Activated CD4-positive, alpha-beta memory T cell treated with anti-CD3 and anti-CD28 coated beads, Interleukin-2, amount 10 ng/mL, durations not matched to agents 7 days and 5 days (primary cell): ENCODE results near the gene DNM3. TPM values are rescaled to one million over a fixed set of nuclear protein-coding genes. Genes with fewer than 3 reads are reported as not detected.

Experiments used
- CTCF ChIA-PET: fragments of 350-600 bp; sonication (Branson Sonifier 250); formaldehyde crosslinking; loops from one replicate; lab custom pipeline; 2021; ENCODE audit warnings: antibody characterized with exemption, inconsistent platforms; lab: Charles Lee
- POLR2A ChIA-PET: fragments of 350-600 bp; sonication (Branson Sonifier 250); formaldehyde crosslinking; loops from one replicate; lab custom pipeline; 2021; ENCODE audit warnings: antibody characterized with exemption; lab: Charles Lee
- DNase-seq: peaks from one replicate; pipeline ENCODE4 v3.0.0-alpha.2; 2020
- H3K27ac Mint-ChIP-seq: one replicate; pipeline ENCODE4 v1.8.0; 2021; ENCODE audit warnings: mild to moderate bottlenecking, mixed read lengths
- H3K27me3 Mint-ChIP-seq: one replicate; pipeline ENCODE4 v1.8.0; 2021; ENCODE audit warnings: mixed read lengths
- H3K36me3 Mint-ChIP-seq: one replicate; pipeline ENCODE4 v1.8.0; 2021; ENCODE audit warnings: low read depth, mixed read lengths
- H3K4me1 Mint-ChIP-seq: one replicate; pipeline ENCODE4 v1.8.0; 2021; ENCODE audit warnings: mixed read lengths
- H3K4me3 Mint-ChIP-seq: one replicate; pipeline ENCODE4 v1.8.0; 2021; ENCODE audit warnings: mild to moderate bottlenecking, mixed read lengths
- H3K9me3 Mint-ChIP-seq: one replicate; pipeline ENCODE4 v1.8.0; 2021; ENCODE audit warnings: mixed read lengths
- total RNA-seq, 2 experiments: library from RNA; stranded (reverse); gene quantifications; one replicate each; pipeline ENCODE4 v1.2.3, GENCODE V29; 2021

Gene DNM3
- total RNA-seq, 2 experiments from 2014 or later: 2.0 to 2.2 TPM

GRCh38 chr1:171941920-171942319, 100.6 kb downstream of the DNM3 start:
- Mint-ChIP-seq H3K36me3 (no peaks in the 10 kb centered on the region), H3K27me3 (no peaks in the 10 kb centered on the region), H3K9me3 (no peaks in the 10 kb centered on the region), H3K27ac (no peak overlapping the region), H3K4me1 (peaks cover 1% of the 10 kb centered on the region), H3K4me3 (no peak overlapping the region)
- ChIA-PET POLR2A (no interaction called here), CTCF (no interaction called here)
- no peak for DNase-seq

DNA sequence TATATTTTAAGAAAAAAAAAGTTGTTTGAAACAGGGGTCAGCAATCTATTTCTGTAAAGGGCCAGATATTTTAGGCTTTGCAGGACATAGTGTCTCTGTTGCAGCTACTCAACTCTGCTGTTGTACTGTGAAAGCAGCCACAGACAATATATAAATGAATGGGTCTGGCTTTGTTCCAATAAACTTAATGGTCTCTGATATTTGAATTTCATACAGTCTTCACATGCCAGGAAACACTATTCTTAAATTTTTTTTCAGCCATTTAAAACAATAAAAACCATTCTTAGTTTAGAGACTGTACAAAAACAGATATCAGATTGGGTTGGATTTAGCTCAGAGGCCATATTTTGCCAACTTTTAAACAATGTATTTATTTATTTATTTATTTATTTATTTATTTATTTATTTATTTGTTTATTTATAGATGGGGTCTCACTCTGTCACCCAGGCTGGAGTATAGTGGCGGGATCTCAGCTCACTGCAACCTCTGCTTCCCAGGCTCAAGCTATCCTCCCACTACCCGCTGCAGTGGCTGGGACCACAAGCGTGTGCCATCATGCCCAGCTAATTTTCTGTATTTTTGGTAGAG, 102.8 kb downstream of the DNM3 start:
- CTCF ChIA-PET: no interaction called here
- H3K36me3 Mint-ChIP-seq: no peaks in the 10 kb centered on the region
- no peaks in the 10 kb centered on the region for H3K9me3 Mint-ChIP-seq
- no peak overlapping the region for H3K27ac Mint-ChIP-seq
- no peaks in the 10 kb centered on the region for H3K4me1 Mint-ChIP-seq
- no peak for DNase-seq
- no peak overlapping the region for H3K4me3 Mint-ChIP-seq
- no peaks in the 10 kb centered on the region for H3K27me3 Mint-ChIP-seq
- POLR2A ChIA-PET: no interaction called here

DNA sequence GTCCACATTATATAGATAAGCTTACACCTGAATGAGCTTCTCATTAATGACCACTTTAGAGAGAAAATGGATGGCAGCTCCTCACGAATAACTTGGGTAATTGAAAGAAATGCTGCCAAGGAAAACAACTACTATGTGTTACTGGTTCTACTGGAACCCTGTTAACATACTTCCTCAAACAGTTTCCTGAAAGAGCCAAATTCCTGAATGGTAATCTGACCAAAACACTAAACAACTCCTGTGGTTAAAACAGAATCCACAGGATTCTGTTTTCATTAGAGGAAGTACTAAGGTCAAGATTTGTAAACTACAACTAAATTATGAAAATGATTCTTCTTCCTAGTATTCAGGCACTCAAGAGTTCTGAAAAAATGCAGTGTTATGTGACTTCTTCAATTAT, 107.2 kb downstream of the DNM3 start:
- POLR2A ChIA-PET: no interaction called here
- no peak overlapping the region for H3K27ac Mint-ChIP-seq
- no peaks in the 10 kb centered on the region for H3K36me3 Mint-ChIP-seq
- no peak overlapping the region for H3K4me3 Mint-ChIP-seq
- CTCF ChIA-PET: no interaction called here
- no peak for DNase-seq
- no peaks in the 10 kb centered on the region for H3K9me3 Mint-ChIP-seq
- H3K27me3 Mint-ChIP-seq: peaks cover 10% of the 10 kb centered on the region
- H3K4me1 Mint-ChIP-seq: no peaks in the 10 kb centered on the region

DNA sequence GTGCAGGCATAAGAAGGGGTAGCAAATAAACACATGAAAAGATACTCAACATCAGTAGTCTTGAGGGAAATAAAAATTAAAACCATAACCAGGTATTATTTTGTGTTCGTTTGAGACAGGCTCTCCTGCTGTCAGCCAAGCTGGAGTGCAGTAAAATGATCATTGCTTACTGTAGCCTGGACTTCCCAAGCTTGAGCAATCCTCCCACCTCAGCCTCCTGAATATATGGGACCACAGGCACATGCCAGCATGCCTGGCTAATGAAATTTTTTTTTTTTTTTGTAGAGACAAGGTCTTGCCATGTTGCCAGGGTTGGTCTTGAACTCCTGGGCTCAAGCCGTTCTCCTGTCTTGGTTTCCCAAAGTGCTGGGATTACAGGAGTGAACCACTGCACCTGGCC, 108.0 kb downstream of the DNM3 start:
- DNase-seq: no peak
- H3K4me3 Mint-ChIP-seq: no peak overlapping the region
- no peaks in the 10 kb centered on the region for H3K36me3 Mint-ChIP-seq
- ChIA-PET CTCF (no interaction called here), POLR2A (no interaction called here)
- no peaks in the 10 kb centered on the region for H3K4me1 Mint-ChIP-seq
- no peaks in the 10 kb centered on the region for H3K9me3 Mint-ChIP-seq
- peaks cover 14% of the 10 kb centered on the region for H3K27me3 Mint-ChIP-seq
- H3K27ac Mint-ChIP-seq: no peak overlapping the region

- CTCF ChIA-PET: no interaction called here
- Mint-ChIP-seq H3K27ac (no peak overlapping the region), H3K36me3 (no peaks in the 10 kb centered on the region), H3K27me3 (peaks cover 14% of the 10 kb centered on the region), H3K4me1 (no peaks in the 10 kb centered on the region), H3K4me3 (no peak overlapping the region), H3K9me3 (no peaks in the 10 kb centered on the region)
- no peak for DNase-seq
- POLR2A ChIA-PET: no interaction called here
Observed at GRCh38 chr1:171953835-171954234, 112.5 kb downstream of the DNM3 start.

GRCh38 chr1:171954361-171954760, 113.1 kb downstream of the DNM3 start:
- Mint-ChIP-seq H3K4me3 (no peak overlapping the region), H3K9me3 (no peaks in the 10 kb centered on the region), H3K27me3 (peaks cover 14% of the 10 kb centered on the region), H3K4me1 (no peaks in the 10 kb centered on the region), H3K27ac (no peak overlapping the region), H3K36me3 (no peaks in the 10 kb centered on the region)
- no peak for DNase-seq
- POLR2A ChIA-PET: no interaction called here
- CTCF ChIA-PET: no interaction called here

GRCh38 chr1:171961861-171962260, 120.6 kb downstream of the DNM3 start:
- DNase-seq: no peak
- no peaks in the 10 kb centered on the region for H3K36me3 Mint-ChIP-seq
- no peaks in the 10 kb centered on the region for H3K4me1 Mint-ChIP-seq
- POLR2A ChIA-PET: no interaction called here
- H3K27me3 Mint-ChIP-seq: no peaks in the 10 kb centered on the region
- no peak overlapping the region for H3K4me3 Mint-ChIP-seq
- CTCF ChIA-PET: no interaction called here
- H3K9me3 Mint-ChIP-seq: no peaks in the 10 kb centered on the region
- no peak overlapping the region for H3K27ac Mint-ChIP-seq

- ChIA-PET CTCF (no interaction called here), POLR2A (no interaction called here)
Observed at GRCh38 chr1:171963762-171964161, 122.5 kb downstream of the DNM3 start.

GRCh38 chr1:171965777-171966176, 124.5 kb downstream of the DNM3 start:
- POLR2A ChIA-PET: no interaction called here
- Mint-ChIP-seq H3K36me3 (no peaks in the 10 kb centered on the region), H3K9me3 (no peaks in the 10 kb centered on the region), H3K27me3 (peaks cover 2% of the 10 kb centered on the region), H3K27ac (no peak overlapping the region), H3K4me3 (no peak overlapping the region), H3K4me1 (no peaks in the 10 kb centered on the region)
- DNase-seq: no peak
- CTCF ChIA-PET: no interaction called here

More at GRCh38 chr1:171963762-171964161, 122.5 kb downstream of the DNM3 start:
- no peaks in the 10 kb centered on the region for H3K36me3 Mint-ChIP-seq
- H3K4me1 Mint-ChIP-seq: no peaks in the 10 kb centered on the region
- H3K9me3 Mint-ChIP-seq: no peaks in the 10 kb centered on the region
- H3K4me3 Mint-ChIP-seq: no peak overlapping the region
- peaks cover 2% of the 10 kb centered on the region for H3K27me3 Mint-ChIP-seq
- DNase-seq: no peak
- H3K27ac Mint-ChIP-seq: no peak overlapping the region

GRCh38 chr1:171966426-171967220, 125.3 kb downstream of the DNM3 start:
- Mint-ChIP-seq H3K36me3 (no peaks in the 10 kb centered on the region), H3K27me3 (peaks cover 2% of the 10 kb centered on the region), H3K4me1 (no peaks in the 10 kb centered on the region), H3K27ac (no peak overlapping the region), H3K9me3 (no peaks in the 10 kb centered on the region), H3K4me3 (no peak overlapping the region)
- ChIA-PET CTCF (no interaction called here), POLR2A (no interaction called here)
- DNase-seq: no peak

DNA sequence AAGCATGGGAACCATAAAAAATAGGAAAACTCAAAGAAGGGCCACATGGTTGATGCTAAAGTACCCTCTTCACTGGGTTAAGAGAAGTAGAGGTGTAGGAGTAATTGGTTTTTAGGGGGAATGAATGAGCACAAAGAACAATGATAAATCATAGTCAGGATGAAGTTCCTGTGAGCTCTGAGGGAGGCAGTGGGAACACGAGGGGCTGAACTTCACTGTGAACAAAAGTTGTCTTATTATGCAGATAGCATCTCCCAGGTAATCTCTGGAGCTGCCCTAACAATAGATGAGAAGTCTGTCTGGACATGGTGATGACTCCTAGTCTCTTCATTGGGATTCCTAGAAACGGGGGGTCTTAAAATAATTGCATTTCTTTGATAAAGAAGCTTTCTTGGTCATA, 127.9 kb downstream of the DNM3 start:
- no peaks in the 10 kb centered on the region for H3K4me1 Mint-ChIP-seq
- H3K9me3 Mint-ChIP-seq: no peaks in the 10 kb centered on the region
- CTCF ChIA-PET: interaction anchor here (1.1 kb wide), 1 partner anchor 13 kb away, joined by 3 read pairs; no protein-coding TSS in a partner anchor
- no peak for DNase-seq
- no peak overlapping the region for H3K27ac Mint-ChIP-seq
- POLR2A ChIA-PET: no interaction called here
- H3K4me3 Mint-ChIP-seq: no peak overlapping the region
- no peaks in the 10 kb centered on the region for H3K36me3 Mint-ChIP-seq
- peaks cover 8% of the 10 kb centered on the region for H3K27me3 Mint-ChIP-seq

GRCh38 chr1:171969813-171970212, 128.5 kb downstream of the DNM3 start:
- H3K9me3 Mint-ChIP-seq: no peaks in the 10 kb centered on the region
- ChIA-PET POLR2A (no interaction called here), CTCF (no interaction called here)
- no peaks in the 10 kb centered on the region for H3K36me3 Mint-ChIP-seq
- H3K27me3 Mint-ChIP-seq: peaks cover 8% of the 10 kb centered on the region
- no peaks in the 10 kb centered on the region for H3K4me1 Mint-ChIP-seq
- DNase-seq: no peak
- H3K4me3 Mint-ChIP-seq: no peak overlapping the region
- H3K27ac Mint-ChIP-seq: no peak overlapping the region

DNA sequence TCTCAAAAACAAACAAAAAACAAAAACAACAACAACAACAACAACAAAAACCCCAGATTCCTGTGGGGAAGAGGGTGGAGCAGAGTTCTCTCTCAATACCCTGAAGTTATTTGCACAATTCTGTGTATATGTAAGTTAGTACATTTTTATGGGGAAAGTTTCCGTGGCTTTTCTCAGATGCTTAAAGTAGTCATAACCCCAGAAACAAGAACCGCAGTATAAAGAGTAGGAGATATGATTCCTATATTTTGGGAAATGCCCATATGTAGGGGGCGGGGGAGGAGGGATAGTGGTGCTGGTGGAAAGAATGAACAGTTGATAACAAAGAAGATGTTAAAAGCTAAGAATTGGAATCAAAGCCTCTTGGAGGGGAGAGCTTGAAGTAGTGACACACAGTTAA, 131.5 kb downstream of the DNM3 start:
- Mint-ChIP-seq H3K4me3 (no peak overlapping the region), H3K27me3 (peaks cover 8% of the 10 kb centered on the region), H3K36me3 (no peaks in the 10 kb centered on the region), H3K27ac (no peak overlapping the region), H3K4me1 (no peaks in the 10 kb centered on the region), H3K9me3 (peaks cover 2% of the 10 kb centered on the region)
- POLR2A ChIA-PET: no interaction called here
- DNase-seq: no peak
- CTCF ChIA-PET: no interaction called here

DNA sequence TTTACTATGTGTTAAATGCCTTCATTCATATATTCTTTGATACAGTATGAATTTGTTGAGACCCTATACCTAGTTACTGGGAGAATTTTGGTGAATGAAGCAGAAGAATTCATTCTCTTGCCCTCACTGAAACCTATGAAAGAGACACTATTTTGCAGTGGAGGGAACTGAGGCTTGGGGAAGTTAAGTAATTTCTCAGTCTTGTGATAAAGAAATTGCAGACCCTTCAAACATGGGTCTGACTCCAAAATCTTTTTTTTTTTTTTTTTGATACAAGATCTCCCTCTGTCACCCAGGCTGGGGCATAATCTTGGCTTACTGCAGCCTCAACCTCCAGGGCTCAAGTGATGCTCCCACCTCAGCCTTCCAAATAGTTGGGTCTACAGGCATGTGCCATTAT, 132.1 kb downstream of the DNM3 start:
- Mint-ChIP-seq H3K4me1 (no peaks in the 10 kb centered on the region), H3K27me3 (peaks cover 6% of the 10 kb centered on the region), H3K36me3 (no peaks in the 10 kb centered on the region), H3K9me3 (peaks cover 2% of the 10 kb centered on the region), H3K27ac (no peak overlapping the region), H3K4me3 (no peak overlapping the region)
- POLR2A ChIA-PET: no interaction called here
- CTCF ChIA-PET: no interaction called here
- no peak for DNase-seq
